ENCODE measurements around the gene KCNMB3. TPM values are rescaled to one million over a fixed set of nuclear protein-coding genes. Genes with fewer than 3 reads are reported as not detected.

KCNMB3 gene, protein sequence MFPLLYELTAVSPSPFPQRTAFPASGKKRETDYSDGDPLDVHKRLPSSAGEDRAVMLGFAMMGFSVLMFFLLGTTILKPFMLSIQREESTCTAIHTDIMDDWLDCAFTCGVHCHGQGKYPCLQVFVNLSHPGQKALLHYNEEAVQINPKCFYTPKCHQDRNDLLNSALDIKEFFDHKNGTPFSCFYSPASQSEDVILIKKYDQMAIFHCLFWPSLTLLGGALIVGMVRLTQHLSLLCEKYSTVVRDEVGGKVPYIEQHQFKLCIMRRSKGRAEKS
- total RNA-seq (ENCODE audit: low replicate concordance) = 2.0 and 2.4 TPM in 2 replicates
- long read RNA-seq, partial matches to known transcripts = 0 of 1 reads
- long read RNA-seq, other reads (novel, unspliced or antisense) = 1 of 1 reads

DNA sequence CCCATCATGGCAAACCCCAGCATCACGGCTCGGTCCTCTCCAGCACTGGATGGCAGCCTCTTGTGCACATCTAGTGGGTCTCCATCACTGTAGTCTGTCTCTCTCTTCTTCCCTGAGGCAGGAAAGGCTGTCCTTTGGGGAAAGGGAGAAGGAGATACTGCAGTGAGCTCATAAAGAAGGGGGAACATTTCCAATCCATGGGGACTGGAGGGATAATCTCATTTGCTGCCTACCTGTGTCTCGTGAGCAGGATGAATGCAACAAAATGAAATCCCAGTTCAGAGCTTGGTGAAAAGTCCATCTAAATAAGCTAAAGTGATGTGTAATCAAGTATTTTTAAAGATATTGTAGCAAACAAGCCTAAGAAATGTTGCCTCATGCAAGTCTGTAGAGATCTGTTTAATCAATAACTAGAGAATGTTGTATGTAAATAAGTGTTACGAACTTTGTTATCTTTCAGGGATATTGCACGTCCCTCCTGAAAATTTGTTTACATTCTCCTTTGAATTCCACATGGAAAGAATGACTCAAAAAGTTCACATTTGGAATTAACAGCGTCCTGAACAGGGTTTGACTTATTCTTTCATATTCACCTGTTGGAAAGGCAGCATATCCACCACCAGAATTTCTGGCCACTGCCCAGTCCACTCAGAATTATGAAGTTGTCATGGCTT, at the start of gene KCNMB3:
Gene KCNMB3, minus strand, starts transcription at position 312 of the 674 bp plus-strand sequence. Its CDS starts 124 bp downstream, at position 188.
- no peaks in the 10 kb centered on the region for H3K27me3 Mint-ChIP-seq
- H3K36me3 Mint-ChIP-seq = peaks cover 19% of the 10 kb centered on the region
- no peak for DNase-seq (ENCODE audit: extremely low spot score, unreplicated experiment)
- no peak within 1 kb of the TSS for H3K27ac Mint-ChIP-seq
- no peaks in the 10 kb centered on the region for H3K9me3 Mint-ChIP-seq
- H3K4me3 Mint-ChIP-seq = no peak within 1 kb of the TSS
- TF ChIP-seq, protein P1, sequence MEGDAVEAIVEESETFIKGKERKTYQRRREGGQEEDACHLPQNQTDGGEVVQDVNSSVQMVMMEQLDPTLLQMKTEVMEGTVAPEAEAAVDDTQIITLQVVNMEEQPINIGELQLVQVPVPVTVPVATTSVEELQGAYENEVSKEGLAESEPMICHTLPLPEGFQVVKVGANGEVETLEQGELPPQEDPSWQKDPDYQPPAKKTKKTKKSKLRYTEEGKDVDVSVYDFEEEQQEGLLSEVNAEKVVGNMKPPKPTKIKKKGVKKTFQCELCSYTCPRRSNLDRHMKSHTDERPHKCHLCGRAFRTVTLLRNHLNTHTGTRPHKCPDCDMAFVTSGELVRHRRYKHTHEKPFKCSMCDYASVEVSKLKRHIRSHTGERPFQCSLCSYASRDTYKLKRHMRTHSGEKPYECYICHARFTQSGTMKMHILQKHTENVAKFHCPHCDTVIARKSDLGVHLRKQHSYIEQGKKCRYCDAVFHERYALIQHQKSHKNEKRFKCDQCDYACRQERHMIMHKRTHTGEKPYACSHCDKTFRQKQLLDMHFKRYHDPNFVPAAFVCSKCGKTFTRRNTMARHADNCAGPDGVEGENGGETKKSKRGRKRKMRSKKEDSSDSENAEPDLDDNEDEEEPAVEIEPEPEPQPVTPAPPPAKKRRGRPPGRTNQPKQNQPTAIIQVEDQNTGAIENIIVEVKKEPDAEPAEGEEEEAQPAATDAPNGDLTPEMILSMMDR (conservative IDR thresholded peaks at IDR 0.05) = no peak
- no peaks in the 10 kb centered on the region for H3K4me1 Mint-ChIP-seq (ENCODE audit: unreplicated experiment)

DNA sequence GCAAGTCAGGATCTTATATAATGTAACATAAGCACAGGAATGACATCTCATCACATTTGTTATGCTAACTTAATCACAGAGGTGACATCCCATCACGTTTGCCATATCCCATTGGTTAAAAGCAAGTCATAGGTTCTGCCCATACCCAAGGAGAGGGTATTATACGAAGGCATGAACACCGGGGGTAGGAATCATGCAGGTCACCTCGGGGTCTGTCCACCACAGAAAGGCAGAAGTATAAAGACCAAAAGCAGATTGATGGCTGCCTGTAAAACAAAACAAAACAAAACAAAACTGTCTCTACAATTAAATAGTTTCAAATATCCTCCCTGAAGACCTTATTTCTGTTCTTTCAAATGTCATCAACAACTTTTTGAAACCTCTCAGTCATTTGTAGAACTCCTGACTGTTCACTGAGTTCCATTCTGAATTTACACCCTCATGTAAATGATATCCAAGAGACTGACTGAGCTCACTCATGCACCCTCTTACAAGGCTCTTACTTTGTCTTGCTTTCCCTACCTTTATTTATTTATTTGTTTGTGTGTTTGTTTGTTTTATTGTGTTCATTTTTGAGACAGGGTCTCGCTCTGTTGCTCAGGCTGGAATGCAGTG, 49.2 kb upstream of the KCNMB3 start:
- no peaks in the 10 kb centered on the region for H3K36me3 Mint-ChIP-seq
- H3K9me3 Mint-ChIP-seq = peaks cover 6% of the 10 kb centered on the region
- no peak overlapping the region for H3K27ac Mint-ChIP-seq
- no peak overlapping the region for H3K4me3 Mint-ChIP-seq
- TF ChIP-seq, protein P1 (conservative IDR thresholded peaks at IDR 0.05) = no peak
- peaks cover 4% of the 10 kb centered on the region for H3K27me3 Mint-ChIP-seq
- H3K4me1 Mint-ChIP-seq (ENCODE audit: unreplicated experiment) = peaks cover 6% of the 10 kb centered on the region
- DNase-seq (ENCODE audit: extremely low spot score, unreplicated experiment) = no peak

DNA sequence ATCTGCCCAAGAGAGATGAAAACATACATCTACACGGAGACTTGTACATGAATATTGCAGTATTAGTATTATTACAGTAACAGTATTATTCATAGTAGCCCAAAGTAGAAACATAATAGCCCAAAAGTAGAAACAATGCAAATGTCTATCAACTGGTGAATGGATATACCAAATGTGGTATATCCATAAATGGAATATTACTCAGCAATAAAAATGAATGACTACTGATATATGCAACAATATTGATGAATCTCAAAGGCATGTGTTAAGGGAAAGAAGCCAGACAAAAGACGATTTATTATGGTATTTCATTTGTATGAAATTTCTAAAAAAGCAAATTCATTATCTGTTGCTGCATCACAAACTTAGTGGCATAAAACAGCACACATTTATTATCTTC, 48.4 kb upstream of the KCNMB3 start:
- no peaks in the 10 kb centered on the region for H3K36me3 Mint-ChIP-seq
- DNase-seq (ENCODE audit: extremely low spot score, unreplicated experiment) = no peak
- TF ChIP-seq, protein P1 (conservative IDR thresholded peaks at IDR 0.05) = no peak
- H3K4me3 Mint-ChIP-seq = no peak overlapping the region
- H3K9me3 Mint-ChIP-seq = peaks cover 6% of the 10 kb centered on the region
- H3K4me1 Mint-ChIP-seq (ENCODE audit: unreplicated experiment) = peaks cover 6% of the 10 kb centered on the region
- H3K27me3 Mint-ChIP-seq = peaks cover 4% of the 10 kb centered on the region
- H3K27ac Mint-ChIP-seq = no peak overlapping the region

DNA sequence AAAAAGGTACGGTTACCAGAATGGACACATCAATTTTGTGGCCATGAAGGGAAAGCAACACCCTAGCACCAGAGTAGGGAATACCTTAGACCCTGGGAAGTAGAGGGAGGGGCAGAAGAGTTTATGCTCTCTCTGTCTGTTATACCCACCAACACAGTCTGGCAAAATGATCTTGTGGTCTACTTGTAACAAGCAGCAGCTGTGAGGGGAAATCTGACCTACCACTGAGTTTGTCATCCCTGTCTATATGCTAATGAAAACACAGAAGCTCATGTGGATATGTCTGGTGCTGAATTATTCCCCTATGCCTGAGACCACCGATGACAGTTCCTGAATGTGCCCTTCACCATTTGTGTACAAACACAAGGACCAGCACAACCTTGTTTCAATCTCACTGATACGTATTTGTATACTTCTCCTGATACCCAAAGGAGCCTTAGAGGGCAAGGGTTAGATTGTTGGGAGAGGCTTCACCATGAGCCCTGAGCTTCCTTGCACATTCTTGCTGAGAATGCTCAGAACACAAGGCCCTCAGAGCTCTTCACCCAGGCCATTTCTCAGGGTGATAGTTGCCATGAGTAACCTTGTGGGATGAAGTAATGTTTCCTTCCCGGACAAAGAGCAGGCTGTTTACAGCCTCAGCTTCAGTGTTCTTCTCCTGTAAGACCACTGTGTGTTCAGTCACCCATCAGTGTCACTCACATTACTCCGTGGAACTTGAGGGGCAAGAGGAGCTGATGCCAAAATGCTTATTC, 47.2 kb upstream of the KCNMB3 start:
- peaks cover 4% of the 10 kb centered on the region for H3K27me3 Mint-ChIP-seq
- H3K4me3 Mint-ChIP-seq = no peak overlapping the region
- H3K4me1 Mint-ChIP-seq (ENCODE audit: unreplicated experiment) = peaks cover 6% of the 10 kb centered on the region
- no peak for DNase-seq (ENCODE audit: extremely low spot score, unreplicated experiment)
- TF ChIP-seq, protein P1 (conservative IDR thresholded peaks at IDR 0.05) = no peak
- no peak overlapping the region for H3K27ac Mint-ChIP-seq
- H3K36me3 Mint-ChIP-seq = no peaks in the 10 kb centered on the region
- H3K9me3 Mint-ChIP-seq = peaks cover 6% of the 10 kb centered on the region

DNA sequence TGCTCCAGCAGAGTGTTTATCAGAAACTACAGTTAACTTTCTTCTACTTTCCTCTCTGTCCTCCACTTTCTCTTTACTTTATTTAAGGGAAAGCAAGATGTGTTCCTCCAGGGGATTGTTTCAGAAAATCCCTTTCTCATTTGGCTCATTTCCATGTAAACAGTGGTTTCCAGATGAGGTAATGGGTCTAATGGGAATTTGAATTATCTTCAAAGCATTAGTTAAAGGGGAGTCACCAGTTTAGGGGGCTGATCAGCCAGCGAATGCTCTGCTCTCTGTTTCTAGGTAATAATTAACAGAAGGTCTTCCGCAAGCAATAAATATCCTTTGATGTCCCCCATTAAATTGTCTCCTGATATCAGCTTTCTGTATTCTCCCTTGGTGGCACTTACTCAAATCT, 41.5 kb upstream of the KCNMB3 start:
- Mint-ChIP-seq H3K36me3 (no peaks in the 10 kb centered on the region), H3K27ac (no peak overlapping the region), H3K9me3 (no peaks in the 10 kb centered on the region), H3K27me3 (peaks cover 4% of the 10 kb centered on the region), H3K4me3 (peak overlapping the region; percentile 12), H3K4me1 (ENCODE audit: unreplicated experiment) (peaks cover 13% of the 10 kb centered on the region)
- TF ChIP-seq, protein P1 (conservative IDR thresholded peaks at IDR 0.05) = no peak
- DNase-seq (ENCODE audit: extremely low spot score, unreplicated experiment) = no peak
